Measurements from ENCODE around the gene SLCO1A2.
"Not testable (repeated sequence)": the region's sequence is repeated elsewhere in the genome, so short reads cannot be mapped to it uniquely, and the experiment has no call there.

SLCO1A2 gene, protein sequence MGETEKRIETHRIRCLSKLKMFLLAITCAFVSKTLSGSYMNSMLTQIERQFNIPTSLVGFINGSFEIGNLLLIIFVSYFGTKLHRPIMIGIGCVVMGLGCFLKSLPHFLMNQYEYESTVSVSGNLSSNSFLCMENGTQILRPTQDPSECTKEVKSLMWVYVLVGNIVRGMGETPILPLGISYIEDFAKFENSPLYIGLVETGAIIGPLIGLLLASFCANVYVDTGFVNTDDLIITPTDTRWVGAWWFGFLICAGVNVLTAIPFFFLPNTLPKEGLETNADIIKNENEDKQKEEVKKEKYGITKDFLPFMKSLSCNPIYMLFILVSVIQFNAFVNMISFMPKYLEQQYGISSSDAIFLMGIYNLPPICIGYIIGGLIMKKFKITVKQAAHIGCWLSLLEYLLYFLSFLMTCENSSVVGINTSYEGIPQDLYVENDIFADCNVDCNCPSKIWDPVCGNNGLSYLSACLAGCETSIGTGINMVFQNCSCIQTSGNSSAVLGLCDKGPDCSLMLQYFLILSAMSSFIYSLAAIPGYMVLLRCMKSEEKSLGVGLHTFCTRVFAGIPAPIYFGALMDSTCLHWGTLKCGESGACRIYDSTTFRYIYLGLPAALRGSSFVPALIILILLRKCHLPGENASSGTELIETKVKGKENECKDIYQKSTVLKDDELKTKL

DNA sequence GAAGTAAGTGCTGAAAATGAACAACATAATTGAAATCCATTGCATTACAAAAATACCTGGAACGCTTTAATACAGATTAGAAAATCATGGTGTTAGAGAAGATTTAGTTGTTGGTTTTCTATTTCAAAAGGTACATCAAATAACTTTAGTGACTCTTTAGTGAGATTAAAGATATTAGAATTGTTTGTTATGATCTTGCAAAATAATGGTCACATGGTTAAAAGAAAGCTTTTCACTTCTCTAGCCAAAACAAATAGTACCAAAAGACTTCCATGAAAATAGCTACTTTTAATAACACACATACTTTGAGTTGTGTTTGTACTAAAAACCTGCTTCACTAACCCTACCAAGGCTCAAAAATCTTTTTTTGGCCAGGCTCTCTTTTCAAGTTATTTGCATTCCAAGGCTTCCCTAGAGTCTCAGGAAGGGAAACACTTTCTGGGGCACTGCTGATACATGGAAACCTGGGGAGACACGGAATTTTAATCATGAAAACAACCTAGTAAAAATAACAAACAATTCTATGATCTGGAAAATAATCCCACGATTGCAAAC, at the start of gene SLCO1A2:
TSS of gene SLCO1A2 (minus strand) at position 147 of the 555 bp plus-strand sequence. CDS start 270 bp downstream, outside the sequence.
- DNase-seq, result no peak

GRCh38 chr12:21384261-21384660, 49.5 kb upstream of the SLCO1A2 start:
- no peak for DNase-seq

DNA sequence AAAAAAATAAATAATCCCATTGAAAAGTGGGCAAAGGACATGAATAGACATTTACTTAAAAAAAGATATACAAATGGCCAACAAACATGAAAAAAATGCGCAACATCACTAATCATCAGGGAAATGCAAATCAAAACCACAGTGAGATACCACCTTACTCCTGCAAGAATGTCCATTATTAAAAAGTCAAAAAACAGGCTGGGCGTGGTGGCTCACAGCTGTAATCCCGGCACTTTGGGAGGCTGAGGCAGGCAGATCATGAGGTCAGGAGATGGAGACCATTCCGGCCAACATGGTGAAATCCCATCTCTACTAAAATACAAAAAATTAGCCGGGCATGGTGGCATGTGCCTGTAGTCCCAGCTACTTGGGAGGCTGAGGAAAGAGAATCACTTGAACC, 46.6 kb upstream of the SLCO1A2 start:
- not testable (repeated sequence) for DNase-seq

DNA sequence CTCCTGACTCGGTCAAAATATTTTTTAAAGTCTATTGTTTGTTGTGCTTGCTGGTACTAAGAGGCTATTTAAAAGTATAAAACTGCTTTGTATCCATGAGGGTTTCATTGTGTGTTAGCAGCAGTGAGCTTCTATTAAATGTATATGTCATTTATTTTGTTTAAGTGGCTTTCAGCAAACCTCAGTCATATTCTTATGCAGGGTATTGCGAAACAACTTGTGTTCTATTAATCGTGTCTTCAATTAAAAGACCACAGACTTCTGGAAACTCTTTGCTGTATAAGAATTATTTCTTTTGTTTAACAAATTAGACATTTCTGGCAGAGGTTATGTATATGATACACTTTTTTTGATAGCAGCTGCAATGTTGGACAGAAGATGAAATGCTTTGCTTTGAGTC, 44.5 kb upstream of the SLCO1A2 start:
- no peak for DNase-seq

DNA sequence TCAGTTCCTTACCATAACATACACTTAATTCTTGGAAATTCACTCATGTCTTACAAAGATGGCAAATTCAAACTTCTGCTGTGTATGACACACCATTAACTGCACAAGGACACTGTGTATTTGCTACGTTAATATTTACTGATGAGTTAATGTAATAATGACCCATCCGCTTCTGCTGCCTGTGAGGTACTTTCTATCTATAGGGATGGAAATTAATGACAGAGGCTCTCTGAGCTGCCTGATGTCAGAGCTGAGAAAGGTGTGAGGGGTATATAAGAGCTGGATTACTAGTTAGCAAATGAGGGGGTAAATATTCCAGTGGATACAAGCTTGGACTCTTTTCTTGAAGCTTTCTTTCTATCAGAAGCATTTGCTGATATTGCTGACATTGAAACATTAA, 37.9 kb upstream of the SLCO1A2 start, which contains the start of gene IAPP:
TSS of gene IAPP (plus strand) at position 301 of the 400 bp plus-strand sequence. CDS start 450 bp downstream, outside the sequence.
- DNase-seq, result no peak

GRCh38 chr12:21370845-21371449, 36.2 kb upstream of the SLCO1A2 start:
- no peak for DNase-seq

DNA sequence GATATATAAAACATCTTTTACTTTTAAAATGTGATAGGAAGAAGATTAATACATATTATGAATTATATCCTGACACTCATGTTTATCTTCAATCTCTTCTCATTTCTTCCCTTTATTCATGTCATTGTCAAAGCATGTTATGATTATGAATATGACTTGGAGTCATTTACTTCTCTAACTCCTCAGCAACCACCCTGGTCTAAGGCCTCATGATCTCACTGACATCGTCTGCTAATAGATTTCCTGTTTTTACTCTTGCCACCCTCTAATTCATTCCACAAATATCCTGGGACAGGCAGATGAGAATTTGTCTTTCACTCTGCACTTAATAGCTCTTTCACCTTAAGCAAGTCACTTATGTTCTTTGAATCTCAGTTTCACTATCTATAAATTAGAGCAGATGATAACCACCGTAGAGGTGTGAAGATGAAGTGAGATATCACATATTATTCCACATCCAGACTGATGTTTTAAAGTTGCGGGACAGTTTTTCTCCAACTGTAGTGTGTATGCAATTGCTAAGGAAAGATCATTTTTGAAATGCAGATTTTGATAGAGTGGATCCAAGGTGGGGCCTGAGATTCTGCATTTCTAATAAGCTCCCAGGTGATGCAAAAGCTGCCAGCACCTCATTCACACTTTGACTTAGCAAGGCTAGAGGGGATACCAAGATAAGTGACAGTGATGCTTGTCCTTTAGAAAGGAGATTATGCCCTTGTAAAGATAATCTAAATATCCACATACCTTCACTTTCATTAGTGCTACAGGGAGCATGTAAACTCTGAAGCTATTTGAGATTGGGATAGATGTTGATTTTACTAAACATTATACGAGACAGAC, 34.6 kb upstream of the SLCO1A2 start:
- no peak for DNase-seq

GRCh38 chr12:21360632-21361031, 25.9 kb upstream of the SLCO1A2 start:
- not testable (repeated sequence) for DNase-seq

- no peak for DNase-seq
These were observed 19.9 kb upstream of the SLCO1A2 start for GRCh38 chr12:21354641-21355040.

GRCh38 chr12:21353948-21354347, 19.2 kb upstream of the SLCO1A2 start:
- DNase-seq, result no peak

DNA sequence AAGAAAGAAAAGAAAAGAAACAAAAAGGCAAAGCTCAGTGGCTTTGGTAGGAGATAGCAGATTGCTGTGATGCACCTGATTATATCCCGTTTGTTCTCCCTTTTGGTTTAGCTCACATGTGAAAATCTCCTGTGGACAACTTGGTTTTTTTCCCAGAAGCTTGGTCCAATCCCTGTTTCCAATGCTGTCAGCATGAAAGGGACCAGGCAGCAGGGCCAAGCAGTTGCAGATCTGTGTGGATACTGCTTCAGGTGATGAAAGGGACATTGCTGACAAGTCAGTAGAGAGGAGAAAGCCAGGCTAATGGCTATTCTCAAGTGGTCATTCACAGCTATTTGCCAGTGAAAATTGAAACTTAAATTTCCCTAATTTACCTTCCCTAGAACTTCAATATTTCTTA, 18.8 kb upstream of the SLCO1A2 start:
- no peak for DNase-seq

DNA sequence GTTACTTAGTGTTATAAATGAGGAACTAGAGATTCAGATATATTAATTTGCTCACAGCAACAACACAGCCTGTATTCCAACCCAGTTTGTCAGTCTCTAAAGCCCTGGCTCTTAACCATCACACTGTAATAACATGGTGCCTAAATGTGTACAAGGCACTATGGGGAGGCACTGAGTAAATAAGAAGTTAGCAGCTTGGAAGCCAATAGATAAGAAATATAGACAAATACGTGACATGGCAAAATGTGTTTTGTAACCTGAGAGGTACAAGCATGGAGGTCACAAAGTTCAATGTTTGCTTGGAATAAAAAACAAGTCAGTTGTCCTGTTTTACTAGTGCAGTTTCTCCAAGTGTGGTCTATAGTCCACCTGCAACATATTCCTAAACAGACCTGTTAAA, 16.3 kb upstream of the SLCO1A2 start:
- no peak for DNase-seq

GRCh38 chr12:21346542-21347205, 12.0 kb upstream of the SLCO1A2 start:
- DNase-seq, result no peak

GRCh38 chr12:21343636-21344035, 8.9 kb upstream of the SLCO1A2 start:
- no peak for DNase-seq

DNA sequence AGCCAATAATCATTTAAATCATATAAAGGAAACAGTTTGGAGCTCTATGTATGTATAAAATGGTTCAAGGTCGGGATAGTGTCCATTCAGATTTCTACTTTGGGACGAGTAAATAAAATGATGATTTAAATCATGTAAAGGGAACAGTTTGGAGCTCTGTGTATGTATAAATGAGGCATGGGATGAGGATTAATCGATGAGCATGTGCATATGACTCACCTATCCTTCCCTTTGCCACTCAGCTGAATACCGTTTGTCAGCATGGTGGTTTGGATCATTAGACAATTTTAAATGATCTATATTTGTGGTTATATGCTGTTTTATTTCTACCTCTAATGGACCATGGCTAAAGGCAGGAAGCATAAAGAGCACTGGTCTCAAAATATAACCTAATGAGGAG, 7.1 kb upstream of the SLCO1A2 start:
- no peak for DNase-seq

DNA sequence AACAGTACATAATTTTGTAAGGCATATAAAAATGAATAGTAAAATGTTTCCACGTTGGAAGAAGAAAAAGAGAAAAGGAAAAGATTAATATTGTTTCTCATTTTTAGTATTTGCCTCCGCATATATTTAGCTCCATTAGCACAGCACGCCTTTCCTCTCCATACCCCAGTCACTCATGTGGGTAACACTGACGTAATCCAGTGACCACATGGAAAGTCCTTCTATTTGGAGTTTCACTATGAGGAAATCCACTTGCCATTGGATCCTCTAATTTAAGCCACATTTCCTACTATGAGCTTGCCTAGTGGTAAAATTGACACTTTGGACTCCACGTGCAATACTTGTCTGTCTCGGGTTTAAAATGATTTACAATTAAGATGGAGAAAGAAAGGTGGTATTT, 5.7 kb upstream of the SLCO1A2 start:
- DNase-seq, result no peak

GRCh38 chr12:21339921-21340320, 5.2 kb upstream of the SLCO1A2 start:
- DNase-seq, result no peak

DNA sequence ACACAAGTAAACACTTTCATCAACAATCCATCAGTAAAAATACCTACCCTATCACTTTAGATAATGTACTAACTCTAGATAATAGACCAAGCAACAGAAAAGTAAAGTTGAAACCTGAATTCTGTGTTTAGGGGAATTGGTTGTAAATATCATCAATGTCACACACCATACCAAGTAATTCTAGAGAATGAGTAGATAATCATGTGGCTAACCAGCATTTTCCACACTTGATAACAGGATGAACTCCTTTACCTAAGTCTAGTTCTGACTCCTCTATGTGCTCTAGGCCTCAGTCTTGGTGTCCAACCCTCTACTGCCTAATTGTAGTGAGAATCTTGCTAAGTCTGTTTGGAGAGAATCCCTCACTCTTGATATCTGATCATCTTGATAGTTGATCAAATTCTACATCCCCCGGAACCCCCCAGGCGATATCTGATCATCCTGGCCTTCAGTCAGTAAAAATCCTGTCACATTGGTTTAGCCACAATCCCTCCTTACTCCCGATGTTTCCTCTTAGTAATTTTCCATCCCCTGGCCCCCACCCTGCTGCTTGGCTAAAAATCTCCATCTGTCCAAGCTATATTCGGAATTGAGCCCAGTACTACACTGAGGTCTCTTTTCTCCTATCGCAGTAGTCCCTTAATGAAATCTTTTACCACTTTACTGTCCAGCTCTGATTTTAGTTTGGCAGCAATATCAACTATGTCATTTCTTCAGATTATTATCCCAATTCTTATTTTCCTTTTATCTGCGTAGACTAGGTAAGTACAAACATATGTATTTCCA, 3.4 kb upstream of the SLCO1A2 start:
- DNase-seq, result no peak

DNA sequence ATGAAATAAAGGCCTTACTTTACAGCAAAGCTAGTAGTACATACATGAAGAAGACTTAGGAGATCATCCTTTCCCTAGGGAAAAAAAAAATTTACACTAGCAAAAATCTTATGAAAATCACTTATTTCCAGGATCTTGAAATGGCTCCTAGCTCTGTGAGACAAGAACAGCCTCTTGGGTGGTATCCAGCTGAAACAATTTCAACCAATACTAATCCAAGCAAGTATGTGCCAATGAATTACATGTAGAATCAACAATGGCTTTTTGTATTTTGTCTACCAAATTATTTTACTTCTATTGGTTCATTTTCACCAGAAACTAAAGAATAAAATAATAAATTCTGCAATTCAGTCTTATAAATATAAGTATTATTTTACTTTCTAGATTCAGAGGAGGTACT, 2.7 kb upstream of the SLCO1A2 start:
- no peak for DNase-seq

DNA sequence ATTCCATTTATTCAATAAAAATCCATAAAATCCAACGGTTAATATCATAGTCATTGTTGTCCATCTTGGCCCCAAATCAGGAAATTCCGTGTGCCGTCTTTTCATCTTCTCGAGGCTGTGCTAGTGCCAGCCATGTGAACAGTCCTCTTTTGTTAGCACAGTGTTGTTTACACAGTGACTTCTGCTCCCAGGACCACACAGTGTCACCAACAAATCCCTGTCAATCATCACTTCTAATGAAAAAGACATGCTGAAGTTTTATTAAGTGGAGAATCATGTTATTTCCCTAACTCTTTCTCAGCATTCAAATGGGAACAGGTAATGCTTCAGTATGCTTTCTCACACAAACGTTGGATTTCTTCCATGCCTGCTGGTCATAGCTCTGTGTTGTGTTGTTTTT, 1.9 kb upstream of the SLCO1A2 start:
- no peak for DNase-seq

DNA sequence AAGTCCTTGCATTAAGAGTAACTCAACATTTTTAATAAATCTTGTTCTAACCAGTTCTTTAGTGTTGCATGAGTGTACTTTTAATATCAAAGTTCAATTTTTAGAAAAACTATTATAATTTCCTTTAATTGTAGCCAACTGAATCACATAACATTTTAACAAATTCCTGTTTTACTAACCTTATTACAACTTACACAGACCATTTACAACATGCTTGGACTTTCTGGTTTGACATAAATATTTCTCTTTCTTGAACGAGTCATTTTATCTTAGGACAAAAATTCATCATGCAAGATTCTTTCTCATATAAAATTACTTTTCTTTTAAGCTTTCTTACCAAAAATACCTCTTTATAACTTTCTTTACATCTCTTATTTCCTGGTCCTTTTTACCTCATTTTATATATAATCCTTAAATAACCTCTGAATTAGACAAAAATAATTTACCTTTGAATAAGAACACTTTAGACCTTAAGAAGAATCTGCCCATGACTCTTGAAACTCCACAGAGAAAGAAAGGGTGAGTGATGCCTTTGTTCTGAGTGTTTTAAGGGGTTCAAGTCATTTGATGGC, 3.9 kb downstream of the SLCO1A2 start:
- DNase-seq, result no peak

Data from NCI-H446 (cell line).